Retina (tissue), 1 donor: ENCODE data around the gene ATP2C2.
A peak's percentile ranks its signal among the peaks of the same experiment; 100 is the strongest.
"Not testable (repeated sequence)": the region's sequence is repeated elsewhere in the genome, so short reads cannot be mapped to it uniquely, and the experiment has no call there.

Experiments
- DNase-seq: peaks from one replicate; pipeline ENCODE4 v3.0.0-alpha.2; 2016

The ATP2C2 gene

GRCh38 chr16:84425696-84426095 lies 57.4 kb downstream of the ATP2C2 start:
- DNase-seq, result no peak

DNA sequence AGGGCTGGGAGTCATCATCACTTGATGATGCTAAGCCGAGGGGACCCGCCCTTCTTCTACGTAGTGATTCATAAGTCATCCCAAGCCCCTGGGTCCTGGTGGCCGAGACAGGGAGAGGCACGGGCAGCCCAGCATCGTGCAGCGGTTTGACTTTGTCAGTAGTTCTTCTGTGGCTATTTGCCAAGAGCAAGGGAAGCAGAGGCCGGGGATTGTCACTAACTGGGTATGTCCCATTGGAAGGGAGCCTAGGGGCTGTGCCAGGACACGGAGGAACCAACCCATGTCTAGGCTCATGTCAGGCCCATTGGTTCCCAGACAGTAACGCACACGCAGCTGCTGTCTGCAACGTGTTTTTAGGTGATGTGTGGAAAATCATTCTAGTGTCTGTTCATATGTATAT lies 58.5 kb downstream of the ATP2C2 start:
- DNase-seq, result no peak

DNA sequence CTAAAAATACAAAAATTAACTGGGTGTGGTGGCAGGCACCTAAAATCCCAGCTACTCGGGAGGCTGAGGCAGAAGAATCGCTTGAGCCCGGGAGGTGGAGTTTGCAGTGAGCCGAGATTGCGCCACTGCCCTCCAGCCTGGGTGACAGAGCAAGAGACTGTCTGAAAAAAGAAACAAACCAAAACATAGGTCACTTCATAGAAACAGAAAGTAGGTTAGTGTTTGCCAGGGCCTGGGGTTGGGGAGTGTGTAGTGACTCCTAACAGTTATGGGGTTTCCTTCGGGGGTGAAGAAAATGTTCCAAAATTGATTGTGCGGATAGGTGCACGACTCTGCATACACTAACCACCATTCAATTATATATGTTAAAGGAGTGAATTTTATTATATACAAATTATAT lies 59.2 kb downstream of the ATP2C2 start:
- no peak for DNase-seq

DNA sequence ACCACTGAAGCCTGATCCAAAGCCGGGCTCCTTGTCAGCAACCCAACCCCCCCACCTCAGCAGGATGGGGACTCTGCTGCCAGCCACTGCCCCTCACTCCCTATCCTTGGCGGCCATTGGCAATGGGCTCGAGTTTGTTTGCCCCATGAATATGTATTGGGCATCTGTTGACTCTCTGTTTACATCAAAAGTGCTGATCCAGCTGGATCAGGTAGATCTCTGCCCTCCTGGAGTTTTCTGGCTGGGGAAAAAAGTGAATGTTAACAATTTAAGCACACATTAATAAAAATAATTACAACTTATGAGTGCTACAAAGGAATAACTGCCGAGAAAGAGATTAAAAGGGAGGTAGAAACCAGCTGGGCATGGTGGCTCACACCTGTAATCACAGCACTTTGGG lies 62.5 kb downstream of the ATP2C2 start:
- no peak for DNase-seq

- no peak for DNase-seq
Measured at GRCh38 chr16:84434800-84435199, 66.5 kb downstream of the ATP2C2 start.

DNA sequence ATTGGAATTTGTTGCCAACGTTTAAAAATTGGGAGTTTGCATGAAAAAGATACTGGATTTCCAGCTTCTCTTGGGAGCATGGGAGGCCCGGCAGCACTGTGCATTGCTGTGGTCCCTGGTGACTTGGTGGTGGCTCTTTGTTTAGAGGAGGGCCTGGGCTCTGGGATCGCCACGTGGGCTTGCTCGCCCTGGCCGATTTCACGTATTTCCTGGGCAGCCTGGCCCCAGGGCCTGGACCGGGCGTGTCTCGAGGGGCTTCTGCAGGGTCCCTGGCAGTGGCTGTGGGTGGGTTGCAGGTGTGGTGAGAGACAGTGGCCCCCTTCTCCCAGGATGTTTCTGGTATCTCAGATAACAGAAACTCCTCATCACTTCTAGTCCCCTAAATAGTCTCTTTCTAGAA lies 67.9 kb downstream of the ATP2C2 start:
- no peak for DNase-seq

DNA sequence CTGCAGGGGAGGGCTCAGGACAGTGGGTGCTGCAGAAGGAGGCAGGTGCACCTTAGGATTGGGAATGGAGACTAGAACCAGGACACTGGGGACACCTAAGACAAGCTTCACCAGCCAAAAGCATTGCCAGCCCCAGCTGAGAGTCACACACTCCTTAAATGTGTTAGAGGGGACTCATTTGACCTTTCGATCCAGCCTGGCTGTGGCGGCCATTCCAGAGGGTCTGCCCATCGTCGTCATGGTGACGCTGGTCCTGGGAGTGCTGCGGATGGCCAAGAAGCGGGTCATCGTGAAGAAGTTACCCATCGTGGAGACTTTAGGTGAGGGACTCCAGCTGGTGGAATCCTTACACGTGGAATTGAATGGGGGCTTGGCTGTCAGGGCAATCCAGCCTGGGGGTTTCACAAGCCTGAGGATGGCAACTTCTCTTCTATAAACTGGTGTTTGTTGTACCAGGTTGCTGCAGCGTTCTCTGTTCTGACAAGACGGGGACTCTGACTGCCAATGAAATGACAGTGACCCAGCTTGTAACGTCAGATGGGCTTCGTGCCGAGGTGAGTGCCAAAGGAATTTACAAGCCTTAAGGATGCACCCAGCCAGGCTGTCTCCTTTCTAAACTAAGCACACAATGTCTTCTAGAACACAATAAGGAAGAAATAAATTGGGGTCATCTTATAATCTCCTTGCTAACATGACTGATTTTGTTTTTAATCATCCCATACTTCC lies 70.8 kb downstream of the ATP2C2 start:
- DNase-seq, result peak; percentile 62

DNA sequence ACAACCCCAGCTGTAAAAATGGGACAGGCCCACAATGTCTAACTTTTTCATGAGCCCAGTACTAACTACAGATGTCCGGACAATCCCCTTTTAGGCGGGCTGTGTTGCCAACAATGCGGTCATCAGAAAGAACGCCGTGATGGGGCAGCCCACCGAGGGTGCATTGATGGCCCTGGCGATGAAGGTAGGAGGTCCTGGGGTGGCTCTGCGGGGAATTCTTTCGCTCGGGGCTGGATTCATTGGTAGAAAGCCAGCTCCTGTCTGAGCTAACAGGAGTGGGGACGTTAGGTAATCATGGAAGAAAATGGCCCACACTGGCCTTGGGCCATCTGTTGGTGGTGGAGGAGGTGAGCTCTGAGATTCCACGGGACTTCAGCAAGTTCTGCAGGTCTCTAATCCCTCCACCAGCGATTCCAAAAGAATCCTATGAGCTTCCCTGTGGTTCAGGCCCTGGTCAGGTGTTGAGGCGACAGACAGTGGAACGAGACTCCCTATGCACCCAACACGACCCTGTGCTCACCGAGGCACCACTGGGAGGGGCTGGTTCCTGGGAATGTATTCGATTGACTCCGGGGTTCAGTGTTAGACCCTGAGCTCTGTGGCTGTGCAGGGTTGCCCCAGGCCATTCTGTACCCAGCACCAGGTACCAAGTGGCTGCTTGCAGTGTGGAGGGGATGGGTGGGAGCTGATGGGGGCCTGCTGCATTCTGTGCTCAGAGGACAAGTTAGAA lies 74.2 kb downstream of the ATP2C2 start:
- no peak for DNase-seq

GRCh38 chr16:84443166-84443802 lies 74.9 kb downstream of the ATP2C2 start:
- no peak for DNase-seq

GRCh38 chr16:84444476-84444875 lies 76.1 kb downstream of the ATP2C2 start:
- no peak for DNase-seq

GRCh38 chr16:84446084-84446483 lies 77.7 kb downstream of the ATP2C2 start:
- DNase-seq, result peak; percentile 33

DNA sequence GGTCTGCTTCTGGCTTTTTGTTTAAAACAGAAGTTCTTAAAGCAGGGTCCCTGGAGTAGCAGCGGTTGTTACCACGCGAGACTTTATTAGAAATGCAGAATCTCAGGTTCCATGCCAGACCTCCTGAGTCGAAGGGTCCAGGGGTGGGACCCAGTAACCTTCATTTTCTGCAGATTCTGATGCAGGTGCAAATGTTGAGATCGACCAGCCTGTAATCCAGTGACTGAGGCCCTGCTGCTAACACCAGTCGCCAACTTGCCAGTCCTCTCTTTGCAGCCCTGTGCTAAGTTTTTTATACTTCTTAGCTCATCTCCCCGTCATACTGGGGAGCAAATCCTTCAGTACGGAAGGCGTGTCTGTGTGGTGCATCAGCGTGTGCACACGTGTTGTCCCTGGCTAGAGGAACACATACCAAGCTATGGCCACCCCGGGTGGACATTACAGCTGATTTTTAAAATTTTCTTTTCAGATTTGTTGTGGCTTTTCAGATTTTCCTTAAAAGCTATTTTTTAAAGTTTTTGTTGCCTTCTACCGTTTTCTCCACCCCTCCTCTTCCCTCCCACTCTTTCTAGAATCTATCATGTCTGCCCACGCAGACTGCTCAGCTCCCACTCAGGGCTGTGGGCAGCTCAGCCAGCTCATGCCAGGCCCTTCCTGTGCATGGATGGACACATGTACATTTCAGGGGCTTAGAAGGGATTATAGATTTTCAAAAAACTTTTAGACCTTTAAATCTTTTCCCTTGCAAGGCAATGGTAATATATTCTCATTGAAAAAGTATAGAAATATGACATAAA lies 78.5 kb downstream of the ATP2C2 start:
- DNase-seq, result no peak

GRCh38 chr16:84448444-84448843 lies 80.1 kb downstream of the ATP2C2 start:
- no peak for DNase-seq

DNA sequence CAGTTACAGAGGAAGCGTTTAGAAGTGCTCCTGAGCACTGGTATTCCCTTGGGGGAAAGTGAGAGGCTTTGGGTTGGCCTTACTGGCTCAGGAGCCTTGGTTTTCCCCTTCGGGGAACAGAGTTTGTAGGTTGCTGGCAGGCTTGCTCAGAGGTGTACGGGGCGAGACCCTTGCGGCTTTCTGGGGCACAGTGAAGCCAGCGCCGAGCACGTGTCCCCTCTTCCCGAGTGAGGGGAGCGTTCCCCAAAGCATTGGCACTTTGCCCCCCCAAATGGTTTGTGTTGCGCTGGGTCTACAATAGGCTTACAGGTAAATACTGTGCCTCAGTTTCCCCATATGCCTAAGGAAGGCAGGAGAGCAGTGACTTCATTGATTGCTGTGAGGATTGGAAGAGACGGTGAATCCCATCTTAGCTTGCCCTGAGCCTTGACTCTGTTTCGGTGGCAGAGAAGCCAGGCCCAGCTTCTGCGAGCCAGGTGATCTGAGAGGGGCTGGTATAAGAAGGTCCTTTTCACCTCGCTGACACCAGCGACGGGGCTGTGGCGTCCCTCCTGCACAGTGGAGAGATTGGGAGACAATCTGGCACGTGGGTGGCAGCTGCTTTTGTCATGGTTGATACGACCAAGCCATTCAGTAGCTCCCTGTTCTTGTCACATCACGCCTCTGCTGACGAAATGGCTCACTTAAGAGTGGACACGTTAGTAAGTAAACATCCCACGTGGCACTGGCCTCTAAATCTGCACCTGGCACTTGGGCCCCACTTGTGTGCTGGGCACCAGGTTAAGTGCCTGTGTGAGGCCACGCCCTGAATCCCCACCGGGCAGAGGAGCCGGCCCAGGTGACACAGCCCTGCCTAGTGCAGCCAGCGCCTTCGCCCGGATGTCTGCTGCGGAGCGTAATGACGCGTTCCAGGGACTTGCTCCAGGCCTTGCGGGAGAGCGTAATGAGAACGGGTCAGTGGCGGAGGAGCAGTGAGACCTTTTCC lies 81.1 kb downstream of the ATP2C2 start:
- no peak for DNase-seq

DNA sequence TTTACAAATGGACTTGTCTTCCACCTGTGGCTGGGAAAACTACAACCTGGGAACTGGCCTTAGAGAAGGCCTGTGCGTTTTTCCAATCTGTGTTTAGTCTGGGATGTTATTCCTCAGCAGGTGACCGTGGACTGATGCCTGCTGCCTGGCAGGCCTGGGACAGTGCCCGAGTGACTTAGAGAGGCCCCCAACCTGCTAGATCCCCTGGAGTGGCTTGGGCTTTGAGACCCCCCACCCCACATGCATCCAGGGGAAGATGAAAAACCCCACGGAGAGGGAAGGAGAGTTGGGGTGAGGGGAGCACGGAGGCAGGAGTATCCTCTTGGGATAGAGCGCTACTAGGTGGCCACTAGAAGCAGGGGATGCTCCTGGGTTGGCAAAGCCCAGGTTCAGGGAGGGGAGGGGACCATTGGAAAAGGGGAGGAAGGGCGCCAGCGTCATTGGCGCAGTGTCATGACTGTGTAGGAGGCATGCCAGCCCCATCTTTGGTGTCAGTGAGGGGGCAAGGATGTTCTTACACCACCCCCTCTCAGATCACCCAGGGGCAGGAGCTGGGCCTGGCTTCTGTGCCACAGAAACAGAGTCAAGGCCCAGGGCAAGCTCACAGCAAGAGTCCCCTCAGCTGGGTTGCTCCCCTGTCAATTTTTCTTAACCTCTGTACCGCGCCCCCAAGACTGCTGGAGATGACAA lies 82.0 kb downstream of the ATP2C2 start:
- DNase-seq, result no peak

DNA sequence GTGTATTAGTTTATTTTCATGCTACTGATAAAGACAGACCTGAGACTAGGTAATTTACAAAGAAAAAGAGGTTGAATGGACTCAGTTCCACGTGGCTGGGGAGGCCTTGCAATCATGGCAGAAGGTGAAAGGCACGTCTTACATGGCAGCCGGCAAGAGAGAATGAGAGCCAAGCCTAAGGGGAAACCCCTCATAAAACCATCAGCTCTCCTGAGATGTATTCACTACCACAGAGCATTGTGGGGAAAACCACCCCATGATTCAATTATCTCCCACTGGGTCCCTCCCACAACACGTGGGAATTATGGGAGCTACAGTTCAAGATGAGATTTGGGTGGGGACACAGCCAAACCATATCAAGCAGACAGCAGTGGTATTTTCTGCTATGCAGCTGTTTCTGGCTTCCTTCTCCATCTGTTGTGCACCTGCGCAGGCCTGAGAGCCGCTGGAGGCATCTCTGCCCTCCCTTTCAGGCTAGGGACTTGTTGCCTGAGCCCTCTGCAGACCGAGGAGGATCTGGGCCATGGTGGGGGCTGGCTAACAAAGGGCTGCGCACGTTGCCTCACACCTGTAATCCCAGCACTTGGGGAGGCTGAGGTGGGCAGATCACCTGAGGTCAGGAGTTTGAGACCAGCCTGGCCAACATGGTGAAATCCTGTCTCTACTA lies 82.8 kb downstream of the ATP2C2 start:
- DNase-seq, result not testable (repeated sequence)

GRCh38 chr16:84451781-84452180 lies 83.4 kb downstream of the ATP2C2 start:
- DNase-seq, result no peak

- DNase-seq, result no peak
Measured at GRCh38 chr16:84453061-84453752, 84.9 kb downstream of the ATP2C2 start.

GRCh38 chr16:84454611-84455010 lies 86.3 kb downstream of the ATP2C2 start:
- DNase-seq, result no peak

GRCh38 chr16:84455031-84455430 lies 86.7 kb downstream of the ATP2C2 start:
- no peak for DNase-seq
